ENCODE data around the gene SETDB2.
"Not testable (repeated sequence)": the region's sequence is repeated elsewhere in the genome, so short reads cannot be mapped to it uniquely, and the experiment has no call there.

The SETDB2 gene

GRCh38 chr13:49496837-49497236 lies 52.8 kb downstream of the SETDB2 start:
- H3K9me3 ChIP-seq (ENCODE audit: control insufficient read depth in 2 of 2, low read length in 2 of 2); H3K4me3 ChIP-seq (ENCODE audit: low read length in 2 of 2); H3K9ac ChIP-seq (ENCODE audit: low read depth in 1 of 2, low read length in 2 of 2); H3K36me3 ChIP-seq (ENCODE audit: control insufficient read depth in 2 of 2, insufficient read depth in 2 of 2, low read length in 2 of 2); H3K4me1 ChIP-seq (ENCODE audit: control insufficient read depth in 2 of 2, insufficient read depth in 2 of 2, low read length in 2 of 2); H3K27me3 ChIP-seq (ENCODE audit: control insufficient read depth in 2 of 2, insufficient read depth in 2 of 2, low read length in 2 of 2): not testable (repeated sequence)
- H3K27ac ChIP-seq (ENCODE audit: low read depth in 2 of 2, low read length in 2 of 2), result peak overlapping the region; percentile 88 to 94

GRCh38 chr13:49497272-49497671 lies 53.2 kb downstream of the SETDB2 start:
- H3K36me3 ChIP-seq (ENCODE audit: control insufficient read depth in 2 of 2, insufficient read depth in 2 of 2, low read length in 2 of 2), result peaks cover 3 to 5% of the 10 kb centered on the region in 2 donors
- H3K27me3 ChIP-seq (ENCODE audit: control insufficient read depth in 2 of 2, insufficient read depth in 2 of 2, low read length in 2 of 2), result no peaks in the 10 kb centered on the region
- H3K9ac ChIP-seq (ENCODE audit: low read depth in 1 of 2, low read length in 2 of 2), result no peak overlapping the region
- no peak overlapping the region for H3K4me3 ChIP-seq (ENCODE audit: low read length in 2 of 2)
- no peaks in the 10 kb centered on the region for H3K4me1 ChIP-seq (ENCODE audit: control insufficient read depth in 2 of 2, insufficient read depth in 2 of 2, low read length in 2 of 2)
- H3K27ac ChIP-seq (ENCODE audit: low read depth in 2 of 2, low read length in 2 of 2), result peak overlapping the region in 1 of 2 donors; percentile 3
- no peaks in the 10 kb centered on the region for H3K9me3 ChIP-seq (ENCODE audit: control insufficient read depth in 2 of 2, low read length in 2 of 2)

- H3K36me3 ChIP-seq (ENCODE audit: control insufficient read depth in 2 of 2, insufficient read depth in 2 of 2, low read length in 2 of 2), result peaks cover 5% of the 10 kb centered on the region in 2 donors
- no peak overlapping the region for H3K9ac ChIP-seq (ENCODE audit: low read depth in 1 of 2, low read length in 2 of 2)
- H3K9me3 ChIP-seq (ENCODE audit: control insufficient read depth in 2 of 2, low read length in 2 of 2), result no peaks in the 10 kb centered on the region
- H3K27ac ChIP-seq (ENCODE audit: low read depth in 2 of 2, low read length in 2 of 2), result no peak overlapping the region
- no peak overlapping the region for H3K4me3 ChIP-seq (ENCODE audit: low read length in 2 of 2)
- no peaks in the 10 kb centered on the region for H3K4me1 ChIP-seq (ENCODE audit: control insufficient read depth in 2 of 2, insufficient read depth in 2 of 2, low read length in 2 of 2)
- H3K27me3 ChIP-seq (ENCODE audit: control insufficient read depth in 2 of 2, insufficient read depth in 2 of 2, low read length in 2 of 2), result no peaks in the 10 kb centered on the region
Observed at GRCh38 chr13:49498206-49498605, 54.1 kb downstream of the SETDB2 start.

- H3K9me3 ChIP-seq (ENCODE audit: control insufficient read depth in 2 of 2, low read length in 2 of 2), result no peaks in the 10 kb centered on the region
- H3K36me3 ChIP-seq (ENCODE audit: control insufficient read depth in 2 of 2, insufficient read depth in 2 of 2, low read length in 2 of 2), result peaks cover 5% of the 10 kb centered on the region in 2 donors
- no peak overlapping the region for H3K9ac ChIP-seq (ENCODE audit: low read depth in 1 of 2, low read length in 2 of 2)
- H3K27me3 ChIP-seq (ENCODE audit: control insufficient read depth in 2 of 2, insufficient read depth in 2 of 2, low read length in 2 of 2), result no peaks in the 10 kb centered on the region
- H3K27ac ChIP-seq (ENCODE audit: low read depth in 2 of 2, low read length in 2 of 2), result peak overlapping the region in 1 of 2 donors; percentile 57
- H3K4me1 ChIP-seq (ENCODE audit: control insufficient read depth in 2 of 2, insufficient read depth in 2 of 2, low read length in 2 of 2), result no peaks in the 10 kb centered on the region
- no peak overlapping the region for H3K4me3 ChIP-seq (ENCODE audit: low read length in 2 of 2)
Observed at GRCh38 chr13:49499889-49500660, 56.0 kb downstream of the SETDB2 start.

GRCh38 chr13:49502954-49503353 lies 58.9 kb downstream of the SETDB2 start:
- no peaks in the 10 kb centered on the region for H3K9me3 ChIP-seq (ENCODE audit: control insufficient read depth in 2 of 2, low read length in 2 of 2)
- H3K9ac ChIP-seq (ENCODE audit: low read depth in 1 of 2, low read length in 2 of 2), result no peak overlapping the region
- no peaks in the 10 kb centered on the region for H3K27me3 ChIP-seq (ENCODE audit: control insufficient read depth in 2 of 2, insufficient read depth in 2 of 2, low read length in 2 of 2)
- no peak overlapping the region for H3K27ac ChIP-seq (ENCODE audit: low read depth in 2 of 2, low read length in 2 of 2)
- H3K4me3 ChIP-seq (ENCODE audit: low read length in 2 of 2), result no peak overlapping the region
- H3K4me1 ChIP-seq (ENCODE audit: control insufficient read depth in 2 of 2, insufficient read depth in 2 of 2, low read length in 2 of 2), result no peaks in the 10 kb centered on the region
- H3K36me3 ChIP-seq (ENCODE audit: control insufficient read depth in 2 of 2, insufficient read depth in 2 of 2, low read length in 2 of 2), result peaks cover 5% of the 10 kb centered on the region in 2 donors

DNA sequence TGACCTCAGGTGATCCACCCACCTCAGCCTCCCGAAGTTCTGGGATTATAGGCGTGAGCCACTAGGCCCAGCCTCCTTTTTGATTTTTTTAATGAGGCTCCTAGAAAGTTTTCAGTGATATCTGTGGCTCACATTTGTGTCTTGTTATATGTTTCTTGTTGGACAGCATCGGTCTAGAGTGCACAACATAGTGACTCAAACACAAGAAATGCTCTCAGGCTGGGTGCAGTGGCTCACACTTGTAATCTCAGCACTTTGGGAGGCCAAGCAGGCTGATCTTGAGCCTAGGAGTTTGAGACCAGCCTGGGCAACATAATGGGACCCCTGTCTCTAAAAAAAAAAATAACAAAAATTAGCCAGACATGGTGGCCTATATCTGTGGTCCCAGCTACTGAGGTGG lies 59.9 kb downstream of the SETDB2 start:
- H3K9me3 ChIP-seq (ENCODE audit: control insufficient read depth in 2 of 2, low read length in 2 of 2), result no peaks in the 10 kb centered on the region
- H3K27ac ChIP-seq (ENCODE audit: low read depth in 2 of 2, low read length in 2 of 2), result no peak overlapping the region
- H3K4me3 ChIP-seq (ENCODE audit: low read length in 2 of 2), result no peak overlapping the region
- peaks cover 5% of the 10 kb centered on the region in 2 donors for H3K36me3 ChIP-seq (ENCODE audit: control insufficient read depth in 2 of 2, insufficient read depth in 2 of 2, low read length in 2 of 2)
- no peaks in the 10 kb centered on the region for H3K27me3 ChIP-seq (ENCODE audit: control insufficient read depth in 2 of 2, insufficient read depth in 2 of 2, low read length in 2 of 2)
- no peaks in the 10 kb centered on the region for H3K4me1 ChIP-seq (ENCODE audit: control insufficient read depth in 2 of 2, insufficient read depth in 2 of 2, low read length in 2 of 2)
- H3K9ac ChIP-seq (ENCODE audit: low read depth in 1 of 2, low read length in 2 of 2), result no peak overlapping the region

DNA sequence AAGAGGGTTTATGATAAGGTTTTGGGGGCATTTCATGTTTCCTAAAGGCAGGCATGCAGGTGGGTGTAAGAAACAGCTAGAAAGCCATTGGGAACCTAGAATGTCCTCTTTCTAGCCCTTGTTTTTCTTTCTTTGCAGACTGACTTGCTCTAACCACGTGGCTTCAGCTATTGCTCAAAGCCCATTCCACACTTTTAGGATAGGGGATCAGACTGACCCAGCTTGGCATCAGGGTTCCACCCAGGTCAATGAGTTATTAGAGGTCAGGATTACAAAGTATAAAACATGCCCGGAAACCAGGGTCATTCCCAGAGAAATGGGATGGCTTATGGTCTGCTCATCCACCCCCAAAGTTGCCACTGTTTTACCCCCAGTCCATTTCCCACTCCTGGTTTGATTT lies 68.5 kb downstream of the SETDB2 start:
- Histone ChIP-seq H3K36me3 (ENCODE audit: control insufficient read depth in 2 of 2, insufficient read depth in 2 of 2, low read length in 2 of 2) (peaks cover 21 to 30% of the 10 kb centered on the region in 2 donors), H3K4me3 (ENCODE audit: low read length in 2 of 2) (no peak overlapping the region), H3K9me3 (ENCODE audit: control insufficient read depth in 2 of 2, low read length in 2 of 2) (no peaks in the 10 kb centered on the region), H3K27ac (ENCODE audit: low read depth in 2 of 2, low read length in 2 of 2) (no peak overlapping the region), H3K27me3 (ENCODE audit: control insufficient read depth in 2 of 2, insufficient read depth in 2 of 2, low read length in 2 of 2) (no peaks in the 10 kb centered on the region), H3K4me1 (ENCODE audit: control insufficient read depth in 2 of 2, insufficient read depth in 2 of 2, low read length in 2 of 2) (no peaks in the 10 kb centered on the region), H3K9ac (ENCODE audit: low read depth in 1 of 2, low read length in 2 of 2) (no peak overlapping the region)

DNA sequence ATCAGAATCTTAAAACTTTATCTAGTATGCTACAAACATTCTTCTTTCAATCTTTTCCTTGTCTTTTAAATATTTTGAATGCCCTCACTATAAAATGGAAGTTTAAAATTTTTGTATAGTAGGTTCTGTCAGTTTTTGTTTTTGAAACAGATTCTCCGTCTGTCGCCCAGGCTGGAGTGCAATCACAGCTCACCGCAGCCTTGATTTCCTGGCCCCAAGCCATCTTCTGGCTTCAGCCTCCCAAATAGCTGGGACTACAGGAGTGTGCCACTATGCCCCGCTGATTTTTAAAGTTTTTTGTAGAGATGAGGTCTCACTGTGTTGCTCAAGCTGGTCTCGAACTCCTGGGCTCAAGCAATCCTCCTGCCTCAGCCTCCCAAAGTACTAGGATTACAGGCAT lies 72.4 kb downstream of the SETDB2 start:
- no peak overlapping the region for H3K4me3 ChIP-seq (ENCODE audit: low read length in 2 of 2)
- H3K9ac ChIP-seq (ENCODE audit: low read depth in 1 of 2, low read length in 2 of 2), result no peak overlapping the region
- no peaks in the 10 kb centered on the region for H3K9me3 ChIP-seq (ENCODE audit: control insufficient read depth in 2 of 2, low read length in 2 of 2)
- H3K36me3 ChIP-seq (ENCODE audit: control insufficient read depth in 2 of 2, insufficient read depth in 2 of 2, low read length in 2 of 2), result peaks cover 26 to 48% of the 10 kb centered on the region in 2 donors
- no peaks in the 10 kb centered on the region for H3K27me3 ChIP-seq (ENCODE audit: control insufficient read depth in 2 of 2, insufficient read depth in 2 of 2, low read length in 2 of 2)
- H3K4me1 ChIP-seq (ENCODE audit: control insufficient read depth in 2 of 2, insufficient read depth in 2 of 2, low read length in 2 of 2), result no peaks in the 10 kb centered on the region
- no peak overlapping the region for H3K27ac ChIP-seq (ENCODE audit: low read depth in 2 of 2, low read length in 2 of 2)

DNA sequence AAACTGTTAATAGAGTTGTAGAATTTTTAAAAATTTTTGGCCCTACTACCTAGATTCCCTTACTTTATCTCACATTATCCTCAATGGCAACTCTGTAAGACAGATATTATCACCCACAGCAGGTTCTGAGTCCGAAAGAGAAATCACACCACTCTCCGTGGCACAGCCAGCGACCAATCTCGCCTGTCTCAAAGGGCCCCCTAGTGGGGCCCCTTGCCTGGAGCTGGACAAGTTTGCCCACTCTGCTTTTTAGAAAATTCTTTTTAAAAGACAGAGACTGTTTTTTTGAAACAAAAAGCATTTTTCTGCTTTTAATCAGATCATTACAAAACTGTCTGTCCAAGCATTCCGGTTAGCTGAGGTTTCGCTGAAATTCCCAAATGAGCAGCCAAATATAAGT lies 73.4 kb downstream of the SETDB2 start:
- Histone ChIP-seq H3K4me1 (ENCODE audit: control insufficient read depth in 2 of 2, insufficient read depth in 2 of 2, low read length in 2 of 2) (no peaks in the 10 kb centered on the region), H3K27ac (ENCODE audit: low read depth in 2 of 2, low read length in 2 of 2) (no peak overlapping the region), H3K9ac (ENCODE audit: low read depth in 1 of 2, low read length in 2 of 2) (no peak overlapping the region), H3K27me3 (ENCODE audit: control insufficient read depth in 2 of 2, insufficient read depth in 2 of 2, low read length in 2 of 2) (no peaks in the 10 kb centered on the region), H3K9me3 (ENCODE audit: control insufficient read depth in 2 of 2, low read length in 2 of 2) (no peaks in the 10 kb centered on the region), H3K4me3 (ENCODE audit: low read length in 2 of 2) (no peak overlapping the region), H3K36me3 (ENCODE audit: control insufficient read depth in 2 of 2, insufficient read depth in 2 of 2, low read length in 2 of 2) (peaks cover 32 to 54% of the 10 kb centered on the region in 2 donors)

DNA sequence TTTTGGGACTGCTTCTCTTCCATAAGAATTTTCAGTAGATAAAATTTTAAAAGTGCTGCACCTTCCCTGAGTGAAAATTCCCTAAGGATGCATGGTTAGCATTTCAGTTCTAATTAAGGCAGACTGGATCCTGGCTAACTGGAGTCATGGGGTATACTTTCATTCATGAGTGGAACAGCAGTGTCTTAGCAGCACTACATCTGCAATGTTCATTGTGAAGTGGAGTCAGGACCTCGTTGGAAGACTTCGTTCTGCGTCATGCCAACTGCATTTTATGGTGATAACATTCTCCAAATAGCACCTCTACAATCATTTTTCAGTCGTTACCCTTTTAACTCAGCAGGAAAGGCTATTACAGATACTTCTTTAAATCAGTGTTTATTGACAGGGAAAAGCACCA lies 77.2 kb downstream of the SETDB2 start:
- Histone ChIP-seq H3K27ac (ENCODE audit: low read depth in 2 of 2, low read length in 2 of 2) (no peak overlapping the region), H3K36me3 (ENCODE audit: control insufficient read depth in 2 of 2, insufficient read depth in 2 of 2, low read length in 2 of 2) (peaks cover 11 to 37% of the 10 kb centered on the region in 2 donors), H3K9ac (ENCODE audit: low read depth in 1 of 2, low read length in 2 of 2) (no peak overlapping the region), H3K4me3 (ENCODE audit: low read length in 2 of 2) (no peak overlapping the region), H3K9me3 (ENCODE audit: control insufficient read depth in 2 of 2, low read length in 2 of 2) (no peaks in the 10 kb centered on the region), H3K27me3 (ENCODE audit: control insufficient read depth in 2 of 2, insufficient read depth in 2 of 2, low read length in 2 of 2) (no peaks in the 10 kb centered on the region), H3K4me1 (ENCODE audit: control insufficient read depth in 2 of 2, insufficient read depth in 2 of 2, low read length in 2 of 2) (no peaks in the 10 kb centered on the region)

Data from mucosa of rectum (tissue), 2 donors.